Stimulated activated CD8-positive, alpha-beta memory T cell treated with anti-CD3 and anti-CD28 coated beads, Interleukin-4, amount 100 ng/mL, for 24 hours (primary cell): ENCODE data around the gene KLF5.
"Not testable (repeated sequence)": the region's sequence is repeated elsewhere in the genome, so short reads cannot be mapped to it uniquely, and the experiment has no call there.

Experiments
- DNase-seq: peaks from one replicate; pipeline ENCODE4 v3.0.0-alpha.2; 2020; ENCODE audit warnings: low read depth

KLF5 gene

DNA sequence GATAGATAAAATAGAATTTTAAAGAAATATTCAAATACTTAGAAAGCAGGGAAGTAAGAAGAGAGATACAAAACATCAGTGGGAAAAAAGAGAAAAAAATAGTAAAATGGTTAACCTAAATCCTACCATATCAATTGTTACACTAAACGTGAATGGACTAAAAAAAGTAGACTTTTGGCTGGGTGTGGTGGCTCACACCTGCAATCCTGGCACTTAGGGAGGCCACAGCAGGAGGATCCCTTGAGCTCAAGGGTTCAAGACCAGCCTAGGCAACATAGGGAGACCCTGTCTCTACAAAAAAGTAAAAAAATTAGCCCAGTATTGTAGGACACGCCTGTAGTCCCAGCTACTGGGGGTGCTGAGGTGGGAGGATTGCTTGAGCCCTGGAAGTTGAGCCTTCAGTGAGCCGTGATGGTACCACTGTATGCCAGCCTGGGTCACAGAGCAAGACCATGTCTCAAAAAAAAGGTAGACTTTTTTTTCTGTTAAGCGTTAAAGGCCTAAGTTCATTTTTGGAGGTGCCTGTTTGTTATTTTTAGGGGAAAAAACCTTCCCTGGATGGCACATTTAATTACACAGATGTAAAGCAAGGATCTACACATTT, 29.6 kb downstream of the KLF5 start:
- DNase-seq = no peak

DNA sequence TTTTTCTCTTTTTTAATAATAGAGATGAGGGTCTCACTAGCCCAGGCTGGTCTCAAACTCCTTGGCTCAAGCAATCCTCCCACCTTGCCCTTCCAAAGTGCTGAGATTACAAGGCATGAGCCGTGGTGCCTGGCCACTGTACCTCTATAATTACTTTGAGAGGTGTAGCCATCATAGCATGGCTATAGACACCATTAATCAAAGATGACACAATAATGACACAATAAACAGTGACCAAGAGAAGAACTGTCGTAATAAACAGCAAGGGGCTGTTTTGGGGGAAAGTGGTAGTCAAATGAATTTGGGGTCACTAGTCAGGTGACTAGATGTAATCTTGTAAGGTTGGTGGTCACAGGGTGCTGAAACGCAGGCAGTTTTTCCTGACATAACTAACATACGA, 30.4 kb downstream of the KLF5 start:
- no peak for DNase-seq

DNA sequence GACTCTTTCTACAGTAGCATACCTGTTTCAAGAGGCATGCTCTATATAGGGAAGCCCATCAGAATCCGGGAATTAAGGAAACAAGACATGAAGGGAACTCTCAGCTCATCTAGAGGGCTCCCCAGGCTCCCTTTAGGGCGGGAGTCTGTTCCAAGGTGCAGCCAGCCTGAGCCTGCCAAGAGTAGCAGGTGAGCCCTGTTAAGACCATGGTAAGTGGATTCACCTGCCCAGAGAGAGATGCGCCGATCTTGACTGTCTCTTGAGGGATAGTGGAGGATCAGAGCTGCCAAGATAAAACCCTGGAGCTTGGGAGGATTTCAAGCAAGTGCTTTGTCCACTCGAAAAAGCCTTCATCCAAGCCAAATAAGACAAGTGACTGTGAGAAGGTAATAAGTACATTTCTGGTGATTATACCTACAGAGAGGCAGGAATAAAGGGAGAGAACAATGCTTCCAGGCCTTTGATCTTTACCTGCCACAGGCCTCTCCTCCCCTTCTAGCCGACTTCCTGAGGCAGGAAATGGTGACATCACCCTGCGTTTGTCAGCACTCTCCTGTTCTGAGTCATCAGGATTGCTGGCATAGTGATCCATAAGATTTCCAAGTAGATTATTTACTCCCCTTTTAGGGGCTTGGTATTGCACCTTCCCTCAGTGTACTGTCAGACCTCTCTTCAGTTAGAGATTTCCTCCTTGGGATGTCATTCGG, 31.5 kb downstream of the KLF5 start:
- no peak for DNase-seq

DNA sequence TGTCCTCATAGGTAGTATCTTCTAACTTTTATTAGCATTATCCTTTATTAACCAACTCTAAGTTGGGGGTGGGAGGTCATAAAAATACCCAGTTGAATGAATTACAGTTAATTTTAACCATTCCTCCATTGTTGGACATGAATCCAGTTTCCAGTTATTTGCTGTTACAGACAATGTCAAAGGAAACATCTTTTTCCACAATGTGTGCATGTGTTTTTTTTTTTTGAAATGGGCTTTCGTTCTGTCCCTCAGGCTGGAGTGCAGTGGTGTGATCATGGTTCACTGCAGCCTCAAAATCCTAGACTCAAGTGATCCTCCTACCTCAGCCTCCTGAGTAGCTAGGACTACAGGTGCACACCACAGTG, 32.0 kb downstream of the KLF5 start:
- DNase-seq = no peak

DNA sequence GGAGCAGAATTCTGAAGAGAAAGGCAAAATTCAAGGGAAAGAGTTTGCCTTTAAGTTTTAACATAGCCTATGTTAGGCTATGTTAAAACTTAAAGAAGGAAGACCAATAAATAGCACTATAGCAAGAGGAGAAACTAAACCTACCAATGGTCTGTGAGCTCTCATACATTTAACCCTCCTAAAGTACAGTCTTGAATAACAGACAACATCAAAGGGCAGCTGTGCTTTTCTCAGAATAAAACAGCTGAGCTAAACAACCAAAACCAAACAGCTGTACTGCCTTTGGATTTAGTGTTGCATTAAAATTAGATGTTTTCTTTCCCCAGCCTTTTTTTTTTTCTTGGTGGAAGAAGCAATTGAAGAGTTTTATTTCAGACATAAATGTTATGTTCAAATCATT, 34.0 kb downstream of the KLF5 start:
- DNase-seq = no peak

DNA sequence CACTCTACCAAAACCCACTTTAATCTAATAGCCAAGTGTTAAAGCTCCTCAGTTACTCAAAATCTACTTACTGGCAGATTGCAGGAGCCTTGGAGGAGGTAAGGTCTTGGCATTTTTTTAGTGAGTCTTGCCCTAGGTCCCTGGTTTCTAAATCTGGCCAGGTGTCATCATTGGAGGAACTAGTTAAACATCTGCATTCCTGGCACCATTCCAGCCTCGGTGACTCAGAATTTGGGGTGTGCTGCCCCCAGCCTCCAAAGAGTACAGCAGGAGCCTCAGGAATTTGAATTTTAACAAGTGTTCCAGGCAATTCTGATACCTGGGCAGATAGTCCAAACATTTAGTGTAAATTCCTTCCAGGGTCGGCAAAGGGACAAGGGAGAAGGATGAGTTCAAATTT, 37.4 kb downstream of the KLF5 start:
- no peak for DNase-seq

DNA sequence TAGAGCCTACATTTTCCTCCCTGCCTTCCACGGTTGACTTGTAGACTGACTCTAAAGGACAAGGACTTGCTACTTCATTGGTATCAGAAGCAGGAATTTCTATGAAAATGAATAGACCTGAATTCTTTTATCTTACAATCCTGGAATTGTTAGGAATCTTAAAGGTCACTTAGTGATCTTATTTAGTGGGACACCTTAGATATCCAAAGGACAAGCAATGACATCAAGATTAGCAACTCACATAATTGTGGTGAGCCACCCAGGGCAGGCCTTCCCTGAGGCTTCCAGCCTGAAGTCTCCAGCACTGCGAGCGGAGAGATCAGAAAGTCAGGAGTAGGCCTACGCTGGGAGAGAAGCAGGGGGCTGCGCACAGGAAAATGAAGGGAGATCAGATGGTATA, 37.8 kb downstream of the KLF5 start:
- no peak for DNase-seq

DNA sequence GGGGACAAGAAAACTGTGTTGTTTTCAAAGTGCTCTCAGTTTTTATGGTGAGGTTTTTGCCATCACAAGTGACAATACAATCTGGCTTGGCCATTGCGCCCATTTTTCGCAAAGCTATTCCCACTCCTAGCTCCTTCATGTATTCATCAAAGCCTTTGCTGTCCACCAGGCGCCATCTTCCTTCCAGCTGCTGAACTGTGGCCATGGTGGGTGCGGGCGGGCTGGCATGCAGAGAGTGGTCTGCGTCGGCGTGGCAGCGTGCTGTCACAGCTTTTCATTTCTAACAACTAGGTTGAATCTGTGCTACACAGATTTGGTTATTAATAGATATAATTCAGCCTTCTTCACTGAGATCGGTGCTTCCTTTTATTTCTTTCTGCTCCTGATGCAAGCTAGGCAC, 42.0 kb downstream of the KLF5 start:
- not testable (repeated sequence) for DNase-seq

DNA sequence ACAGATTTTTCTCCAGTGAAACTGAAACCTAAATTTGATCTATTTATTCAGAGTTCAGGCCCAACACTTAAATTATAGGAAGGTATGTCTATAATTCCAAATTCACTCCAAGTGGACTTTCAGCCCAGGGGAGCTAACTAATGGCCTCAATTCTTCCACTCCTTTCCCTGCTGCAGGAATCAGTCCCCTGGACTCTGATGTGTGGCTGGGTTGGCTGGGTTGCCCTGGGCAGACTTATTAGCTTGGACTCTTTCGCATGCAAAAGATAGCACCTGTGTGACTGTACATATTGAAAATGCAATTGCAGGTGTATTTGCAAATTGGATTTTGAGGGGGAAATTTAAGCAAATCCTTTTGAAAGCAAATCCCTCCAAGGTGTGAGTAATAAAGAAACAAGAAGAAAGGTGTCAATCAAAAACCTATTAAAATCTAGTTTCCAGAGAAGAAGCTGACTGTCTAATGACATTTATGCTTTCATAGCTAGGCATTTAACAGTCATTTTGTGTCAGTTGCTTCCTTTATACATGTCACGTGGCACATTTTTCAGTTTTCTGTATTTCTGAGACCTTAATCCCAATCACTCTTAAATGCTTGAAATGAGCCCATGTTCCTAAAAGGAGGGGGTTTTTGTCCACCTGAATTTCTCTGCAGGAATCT, 42.7 kb downstream of the KLF5 start:
- DNase-seq = no peak

DNA sequence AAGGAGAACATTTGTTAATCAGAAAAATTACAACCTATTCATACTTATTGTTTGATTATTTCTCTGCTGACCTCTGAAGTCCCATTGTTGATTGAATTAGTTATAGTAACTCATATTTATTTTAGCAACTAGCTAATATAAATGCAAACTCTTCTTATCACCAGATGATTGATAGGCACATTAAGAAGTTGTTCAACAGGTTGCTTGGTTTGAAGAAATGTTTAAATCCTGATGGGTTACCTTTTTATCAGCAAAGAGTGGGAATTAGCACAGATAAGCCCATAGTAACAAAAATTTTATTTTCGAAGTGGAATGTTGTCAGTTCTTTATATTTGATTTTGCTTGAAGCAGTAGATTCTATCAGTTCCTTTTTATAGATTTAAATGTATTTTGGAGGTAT, 44.4 kb downstream of the KLF5 start:
- DNase-seq = no peak

DNA sequence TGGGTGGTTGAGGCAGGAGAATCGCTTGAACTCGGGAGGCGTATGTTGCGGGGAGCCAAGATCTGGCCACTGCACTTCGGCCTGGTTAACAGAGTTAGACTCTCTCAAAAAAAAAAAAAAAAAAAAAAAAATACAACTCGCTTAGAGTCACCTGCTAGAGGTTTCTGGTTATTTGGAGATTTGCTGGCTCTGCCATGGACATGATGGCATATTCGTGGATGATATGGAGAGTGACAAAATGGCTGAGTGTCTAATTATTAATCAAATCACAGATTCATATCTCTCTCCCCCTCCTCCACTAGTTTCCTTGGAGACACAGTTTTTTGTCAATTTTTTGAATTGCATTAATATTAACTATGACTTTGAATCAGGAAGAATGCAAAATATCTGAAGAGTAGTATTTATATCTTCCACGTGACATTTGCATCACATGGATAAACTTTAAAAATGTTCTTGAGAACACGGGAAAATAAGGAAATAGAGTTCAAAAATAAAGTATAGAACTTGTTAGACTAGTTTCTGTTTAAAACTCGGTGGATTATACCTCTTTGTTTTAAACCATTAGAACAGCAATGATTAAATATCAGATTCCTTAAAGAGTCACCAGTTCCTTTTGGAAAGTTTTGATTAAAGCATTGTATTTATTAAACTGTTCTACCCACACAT, 47.8 kb downstream of the KLF5 start:
- DNase-seq = no peak

DNA sequence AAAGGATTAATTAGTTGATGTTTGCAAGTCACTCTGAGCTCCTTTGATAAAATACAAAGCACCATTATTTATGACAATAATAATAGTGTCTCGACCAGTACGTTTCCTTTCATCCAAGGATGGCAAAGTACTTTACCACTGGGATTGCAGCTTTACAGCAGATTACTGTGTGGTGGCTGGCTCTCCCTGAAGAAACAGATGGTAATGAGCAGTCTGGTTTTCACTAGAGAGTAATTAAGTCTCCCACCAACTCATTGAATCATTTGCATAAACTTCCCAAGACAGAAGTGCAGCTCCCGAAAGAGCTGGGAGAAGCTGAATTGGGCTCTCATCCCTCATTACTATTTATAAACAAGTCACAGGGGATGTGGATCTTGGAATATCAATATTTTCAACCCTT, 48.7 kb downstream of the KLF5 start:
- no peak for DNase-seq

DNA sequence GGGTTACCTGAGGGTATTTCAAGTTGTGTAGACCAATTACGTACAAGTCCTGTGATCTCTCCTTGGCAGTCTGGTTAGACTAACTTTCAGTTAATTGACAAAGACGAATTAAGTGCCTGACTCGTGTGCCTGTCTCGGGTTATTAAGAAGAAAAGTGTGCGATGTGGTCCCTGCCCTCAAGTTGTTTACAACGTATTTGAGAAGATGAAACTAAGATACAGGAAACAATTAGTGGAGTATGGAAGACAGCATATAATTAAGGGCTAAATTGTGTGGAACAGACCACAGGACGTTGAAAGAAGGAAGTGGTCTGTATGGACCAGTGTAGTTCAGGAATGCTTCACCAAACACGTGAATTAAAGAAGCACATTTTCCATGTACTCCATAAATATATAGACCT, 49.2 kb downstream of the KLF5 start:
- DNase-seq = no peak

DNA sequence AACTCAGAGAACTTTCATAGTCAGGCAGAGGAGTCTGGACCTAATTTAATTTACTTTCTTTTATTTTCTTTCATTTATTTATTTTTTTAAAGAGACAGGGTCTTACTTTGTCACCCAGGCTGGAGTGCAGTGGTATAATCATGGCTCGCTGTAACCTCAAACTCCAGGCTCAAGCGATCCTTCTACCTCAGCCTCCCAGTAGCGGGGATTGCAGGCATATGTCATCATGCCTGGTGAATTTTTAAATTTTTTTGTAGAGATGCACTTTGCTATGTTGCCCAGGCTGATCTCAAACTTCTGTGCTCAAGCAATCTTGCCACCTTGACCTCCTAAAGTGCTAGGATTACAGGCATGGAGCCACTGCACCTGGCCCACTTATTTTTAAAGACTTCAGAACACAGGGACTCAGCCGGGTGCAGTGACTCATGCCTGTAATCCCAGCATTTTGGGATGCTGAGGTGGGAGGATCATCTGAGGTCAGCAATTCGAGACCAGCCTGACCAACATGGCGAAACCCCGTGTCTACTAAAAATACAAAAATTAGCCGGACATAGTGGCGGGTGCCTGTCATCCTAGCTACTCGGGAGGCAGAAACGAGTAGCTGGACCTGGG, 50.6 kb downstream of the KLF5 start:
- DNase-seq = no peak

DNA sequence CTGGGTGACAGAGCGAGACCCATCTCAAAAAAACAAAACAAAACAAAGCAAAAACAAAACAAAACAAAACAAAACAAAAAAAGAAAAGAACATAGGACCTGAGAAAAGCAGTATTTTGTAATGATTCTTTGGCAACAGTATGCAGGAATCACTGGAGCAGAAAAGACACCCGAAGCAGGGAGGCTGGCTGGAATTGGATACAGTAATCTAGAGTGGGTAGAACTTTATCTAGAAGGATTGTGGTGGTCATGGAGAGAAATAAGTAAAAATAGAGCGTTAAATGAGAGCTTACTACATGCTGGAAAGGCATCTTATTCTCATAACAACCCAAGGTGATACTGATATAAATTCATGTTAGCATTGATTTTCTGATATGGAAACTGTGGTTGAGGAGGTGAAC, 51.2 kb downstream of the KLF5 start:
- no peak for DNase-seq

DNA sequence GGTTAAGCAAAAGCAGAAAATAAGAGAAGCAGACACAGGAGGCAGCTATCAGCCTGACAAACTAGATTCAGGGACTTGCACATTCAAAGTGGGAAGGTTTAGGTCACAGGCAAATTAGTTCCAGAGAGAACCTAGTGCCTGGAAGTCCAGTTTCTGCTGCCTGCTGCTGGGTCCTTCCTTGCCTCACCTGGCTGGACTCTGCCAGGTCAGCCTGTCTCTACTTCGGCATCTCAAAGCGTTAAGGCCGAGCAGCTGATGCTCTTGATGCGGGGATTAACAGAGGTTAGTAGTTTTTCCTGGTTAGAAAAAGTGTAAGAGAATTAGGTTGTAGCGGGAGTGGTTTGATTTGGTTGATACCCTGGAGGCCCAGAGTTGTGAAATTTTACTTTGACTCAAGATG, 52.0 kb downstream of the KLF5 start:
- DNase-seq = no peak

DNA sequence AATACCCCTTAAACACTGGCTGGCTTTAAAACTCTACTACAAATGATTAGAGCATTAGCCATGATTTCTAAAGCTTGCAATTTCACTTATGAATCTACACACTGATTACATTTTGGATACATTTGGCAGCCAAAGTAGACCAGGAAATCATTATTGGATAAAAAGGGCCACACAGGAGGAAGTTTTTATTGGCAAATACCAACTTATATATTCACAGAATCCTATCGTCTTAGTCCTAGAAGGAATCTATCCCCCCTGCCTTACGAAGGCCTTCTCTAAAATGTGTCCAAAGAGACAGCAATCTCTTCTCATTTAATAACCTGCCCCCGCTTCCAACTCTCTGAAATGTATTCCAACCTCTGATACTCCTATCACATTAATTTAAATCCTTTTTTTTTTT, 52.5 kb downstream of the KLF5 start:
- no peak for DNase-seq

DNA sequence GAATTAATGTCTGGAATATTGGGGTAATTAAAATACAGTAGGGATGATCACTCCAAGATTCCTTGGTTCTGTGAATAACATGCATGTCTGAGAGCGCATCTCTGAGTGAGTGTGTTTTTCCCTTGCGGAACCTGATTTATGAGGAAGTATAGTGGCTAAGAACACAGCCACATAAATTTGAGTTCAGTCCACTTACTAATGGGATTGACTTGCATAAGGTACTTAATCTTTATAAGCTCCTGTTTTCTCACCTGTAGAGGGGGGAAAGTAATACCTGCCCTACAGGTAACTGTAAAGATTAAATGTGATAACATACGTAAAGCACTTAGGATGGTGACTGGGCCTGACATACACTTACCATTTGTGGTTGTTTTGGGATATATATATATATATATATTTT, 60.8 kb downstream of the KLF5 start:
- no peak for DNase-seq
